Esophagus muscularis mucosa (tissue), 4 donors: ENCODE data around the gene TRMT44.

Source experiments
- CTCF ChIP-seq, 3 experiments: fragments of 200-600 bp in 2 of 3; fragments of 450-650 bp in 1 of 3; sonication (generic) in 2 of 3; IDR thresholded peaks; one replicate each; pipeline ENCODE4 v1.5.1; 2017 to 2019; ENCODE audit warnings: antibody characterized with exemption in 3 of 3, mild to moderate bottlenecking in 2 of 3, moderate library complexity in 1 of 3
- EP300 ChIP-seq: sonication (generic); formaldehyde crosslinking; IDR thresholded peaks from one replicate; pipeline ENCODE4 v1.6.1; 2017; ENCODE audit warnings: antibody characterized with exemption
- POLR2A ChIP-seq: fragments of 450-650 bp; IDR thresholded peaks from one replicate; pipeline ENCODE4 v1.6.1; 2017; ENCODE audit warnings: antibody characterized with exemption, moderate library complexity, mild to moderate bottlenecking, low read depth
- POLR2AphosphoS5 ChIP-seq, 2 donors: sonication (generic); formaldehyde crosslinking; IDR thresholded peaks; one replicate each; pipeline ENCODE4 v1.6.1; 2017; ENCODE audit warnings: antibody characterized with exemption in 2 of 2

GRCh38 chr4:8500966-8501365 is 60.4 kb downstream of the TRMT44 start:
- no peak for TF ChIP-seq POLR2AphosphoS5 (IDR thresholded peaks at IDR 0.05)
- no peak for TF ChIP-seq CTCF (IDR thresholded peaks at IDR 0.05)
- no peak for TF ChIP-seq POLR2A
- no peak for TF ChIP-seq EP300
